Airway epithelial cell (primary cell): Measurements from ENCODE around the gene TYROBP. TPM values are rescaled to one million over a fixed set of nuclear protein-coding genes. Genes with fewer than 3 reads are reported as not detected.

Experiments
- total RNA-seq: library from RNA; depleted of rRNA; stranded (reverse); fragments of >200 nt; gene quantifications from 2 replicates; pipeline ENCODE4 v1.2.3, GENCODE V29; 2015

The TYROBP gene
- not detected in 2 replicates for total RNA-seq

DNA sequence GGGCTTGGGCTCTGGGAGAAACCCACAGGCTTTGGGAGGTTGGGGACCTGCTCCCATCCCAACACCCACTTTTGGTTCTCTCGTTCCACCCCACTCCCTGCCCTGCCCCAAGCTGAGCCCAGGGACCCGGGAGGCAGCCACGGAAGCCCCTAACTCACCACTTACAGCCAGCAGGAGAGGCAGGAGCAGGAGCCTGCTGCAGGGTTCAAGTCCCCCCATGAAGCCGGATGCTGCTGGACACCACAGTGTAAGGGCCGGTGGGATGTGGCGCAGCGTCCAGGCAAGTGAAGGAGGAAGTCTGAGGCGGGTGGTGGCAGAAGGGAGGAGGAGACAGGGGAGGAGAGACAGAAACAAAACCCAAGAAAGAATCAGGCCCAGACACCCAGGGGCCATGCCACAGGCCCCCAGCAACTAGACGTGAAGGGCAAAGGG lies at the start of gene TYROBP:
TSS of gene TYROBP (minus strand) at position 286 of the 432 bp plus-strand sequence. CDS start at position 219, 67 bp downstream.

DNA sequence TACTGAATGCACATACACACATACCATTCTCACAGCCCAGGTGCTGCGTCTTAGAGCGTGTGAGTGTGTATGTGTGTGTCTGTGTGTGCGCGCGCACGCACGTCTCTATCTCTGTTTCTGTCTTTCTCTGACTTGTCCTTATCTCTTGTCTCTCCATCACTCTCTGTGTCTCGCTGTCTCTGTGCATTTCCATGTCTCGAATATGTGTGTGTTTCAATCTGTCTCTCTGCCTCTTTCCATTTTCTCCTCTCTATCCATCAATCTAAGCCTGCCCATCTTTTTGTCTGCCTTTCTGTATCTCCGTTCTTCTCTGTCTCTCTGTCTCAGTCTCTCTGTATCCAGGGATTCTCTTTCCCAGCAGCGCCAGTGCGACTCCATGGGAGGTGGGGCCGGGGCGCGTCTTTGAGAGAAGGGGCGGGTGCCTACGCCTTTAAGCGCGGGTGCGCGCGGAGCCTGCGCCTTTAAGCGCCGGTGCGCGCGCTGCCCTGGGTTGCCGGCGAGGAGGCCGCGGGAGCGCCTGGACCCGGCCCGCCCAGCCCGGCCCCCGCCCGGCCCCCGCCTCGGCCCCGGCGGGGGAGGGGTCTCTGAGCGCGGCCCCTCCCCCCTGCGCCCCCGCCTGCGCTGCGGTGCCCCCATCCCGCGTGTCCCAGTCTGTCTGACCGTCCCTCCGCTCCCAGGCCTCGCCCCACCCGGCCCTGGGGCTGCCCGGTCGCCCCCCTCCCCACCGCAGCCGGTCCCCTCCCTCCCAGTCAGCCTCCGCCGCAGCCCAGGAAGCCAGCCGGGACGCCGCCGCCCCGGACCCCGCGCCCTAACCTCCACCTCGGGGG lies 28.0 kb upstream of the TYROBP start, which contains the start of gene LRFN3:
TSS of gene LRFN3 (plus strand) at position 464 of the 827 bp plus-strand sequence. CDS start 3,052 bp downstream, outside the sequence.

DNA sequence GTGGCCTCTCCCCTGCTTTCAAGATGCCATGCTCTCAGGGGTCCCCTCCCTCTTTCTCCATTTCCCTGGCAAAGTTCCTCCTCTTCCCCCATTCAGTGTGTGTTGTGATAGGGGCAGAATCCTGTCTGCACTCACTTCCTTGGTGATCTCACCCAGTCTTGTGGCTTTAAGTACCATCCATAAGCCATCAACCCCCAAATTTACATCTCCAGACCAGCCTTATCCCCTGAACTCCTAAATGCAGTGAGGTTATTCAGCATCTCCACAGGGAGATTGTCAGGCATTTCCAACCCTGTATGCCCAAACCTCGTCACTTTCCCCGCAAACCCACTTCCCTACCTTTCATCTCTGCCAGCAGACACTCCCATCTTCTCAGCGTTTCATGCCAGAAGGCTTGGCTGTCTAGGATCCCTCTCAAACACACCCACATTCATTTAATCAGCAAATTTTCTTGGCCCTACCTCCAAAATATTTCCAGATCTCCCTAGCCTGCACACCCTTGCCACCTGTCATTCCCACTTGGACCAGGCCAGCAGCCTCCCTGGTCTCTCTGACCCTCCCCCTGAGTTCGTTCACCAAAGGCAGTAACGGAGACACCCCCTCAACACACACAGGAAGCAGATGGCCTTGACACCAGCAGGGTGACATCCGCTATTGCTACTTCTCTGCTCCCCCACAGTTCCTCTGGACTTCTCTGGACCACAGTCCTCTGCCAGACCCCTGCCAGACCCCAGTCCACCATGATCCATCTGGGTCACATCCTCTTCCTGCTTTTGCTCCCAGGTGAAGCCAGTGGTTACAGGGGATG lies 6.0 kb downstream of the TYROBP start, which contains the start of gene HCST:
TSS of gene HCST (plus strand) at position 676 of the 808 bp plus-strand sequence. CDS start at position 741, 65 bp downstream.

DNA sequence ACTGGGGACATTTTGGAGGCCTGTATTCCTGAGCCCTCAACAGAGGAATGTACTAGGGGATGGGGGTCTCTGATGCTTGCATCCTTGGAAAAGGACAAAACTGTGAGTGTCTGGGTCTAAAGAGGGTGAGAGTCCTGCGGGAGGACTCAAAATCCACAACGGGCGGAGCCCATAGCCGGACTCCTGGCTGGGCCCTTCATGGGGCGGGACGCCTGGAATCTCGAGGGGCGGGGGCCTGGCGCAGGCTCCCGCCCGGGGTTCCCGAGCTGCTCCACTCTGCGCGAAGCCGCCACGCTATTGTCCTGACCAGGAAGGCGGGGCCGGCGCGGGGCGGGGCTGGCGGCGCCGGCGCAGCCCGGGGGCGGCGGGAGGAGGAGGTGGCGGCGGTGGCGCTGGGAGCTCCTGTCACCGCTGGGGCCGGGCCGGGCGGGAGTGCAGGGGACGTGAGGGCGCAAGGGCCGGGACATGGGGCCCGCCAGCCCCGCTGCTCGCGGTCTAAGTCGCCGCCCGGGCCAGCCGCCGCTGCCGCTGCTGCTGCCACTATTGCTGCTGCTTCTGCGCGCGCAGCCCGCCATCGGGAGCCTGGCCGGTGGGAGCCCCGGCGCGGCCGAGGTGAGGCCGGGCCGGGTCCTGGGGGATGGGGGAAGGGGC lies 39.8 kb downstream of the TYROBP start, which contains the start of gene APLP1:
TSS of gene APLP1 (plus strand) at position 403 of the 651 bp plus-strand sequence. CDS start at position 466, 63 bp downstream.

DNA sequence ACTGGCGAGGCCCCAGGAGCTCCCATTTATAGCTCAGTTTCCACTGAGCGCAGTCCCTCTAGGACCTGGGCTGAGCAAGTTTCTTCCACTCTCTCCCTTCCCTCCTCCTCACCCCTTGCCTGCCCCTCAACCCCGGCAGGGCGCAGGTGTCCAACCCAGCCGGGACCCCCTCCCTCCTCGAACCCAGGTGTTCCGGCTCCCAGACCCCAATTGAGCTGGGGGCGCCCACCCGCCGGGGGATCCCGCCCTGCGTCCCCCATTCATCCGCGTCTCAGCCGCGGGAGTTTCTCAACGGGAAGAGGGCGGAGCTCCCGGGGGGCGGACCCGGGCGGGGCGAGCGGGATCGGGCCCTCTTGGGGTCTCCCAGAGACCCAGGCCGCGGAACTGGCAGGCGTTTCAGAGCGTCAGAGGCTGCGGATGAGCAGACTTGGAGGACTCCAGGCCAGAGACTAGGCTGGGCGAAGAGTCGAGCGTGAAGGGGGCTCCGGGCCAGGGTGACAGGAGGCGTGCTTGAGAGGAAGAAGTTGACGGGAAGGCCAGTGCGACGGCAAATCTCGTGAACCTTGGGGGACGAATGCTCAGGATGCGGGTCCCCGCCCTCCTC lies 51.4 kb downstream of the TYROBP start, which contains the start of gene KIRREL2:
TSS of gene KIRREL2 (plus strand) at position 366 of the 604 bp plus-strand sequence. CDS start at position 575, 209 bp downstream.

Other genes starting within 250 kb of the TYROBP start
- gene UPK1A, start 241.8 kb downstream of the TYROBP start, total RNA-seq: not detected in 2 replicates
- gene ZBTB32, start 203.7 kb downstream of the TYROBP start, total RNA-seq: not detected in 2 replicates
- gene KMT2B, start 190.3 kb downstream of the TYROBP start, total RNA-seq: 16.7 and 19.3 TPM in 2 replicates
- 6.3 and 6.7 TPM in 2 replicates for gene IGFLR1, start 165.8 kb downstream of the TYROBP start, total RNA-seq
- 7.9 and 9.1 TPM in 2 replicates for gene U2AF1L4, start 162.9 kb downstream of the TYROBP start, total RNA-seq
- 45.9 and 62.3 TPM in 2 replicates for gene PSENEN, start 162.6 kb downstream of the TYROBP start, total RNA-seq
- gene LIN37, start 159.7 kb downstream of the TYROBP start, total RNA-seq: 10.4 and 43.5 TPM in 2 replicates
- 0.35 TPM in 1 of 2 replicates, not detected in the other for gene HSPB6, start 151.3 kb downstream of the TYROBP start, total RNA-seq
- gene PROSER3, start 150.1 kb downstream of the TYROBP start, total RNA-seq: 6.5 and 19.5 TPM in 2 replicates
- gene ARHGAP33, start 132.7 kb downstream of the TYROBP start, total RNA-seq: 5.6 and 7.5 TPM in 2 replicates
- gene PRODH2, start 95.5 kb downstream of the TYROBP start, total RNA-seq: not detected in 2 replicates
- not detected in 2 replicates for gene NPHS1, start 55.8 kb downstream of the TYROBP start, total RNA-seq
- gene KIRREL2, start 51.4 kb downstream of the TYROBP start, total RNA-seq: 0.14 TPM in 1 of 2 replicates, not detected in the other
- 1.9 and 2.8 TPM in 2 replicates for gene APLP1, start 39.7 kb downstream of the TYROBP start, total RNA-seq
- gene NFKBID, start 7.8 kb downstream of the TYROBP start, total RNA-seq: 4.8 and 21.3 TPM in 2 replicates
- not detected in 2 replicates for gene HCST, start 5.8 kb downstream of the TYROBP start, total RNA-seq
- gene LRFN3, start 28.1 kb upstream of the TYROBP start, total RNA-seq: 6.5 and 10.8 TPM in 2 replicates
- gene SDHAF1, start 86.9 kb upstream of the TYROBP start, total RNA-seq: 34.6 and 81.5 TPM in 2 replicates
- 2.9 and 3.9 TPM in 2 replicates for gene SYNE4, start 100.5 kb upstream of the TYROBP start, total RNA-seq
- gene ALKBH6, start 105.9 kb upstream of the TYROBP start, total RNA-seq: 38.7 and 48.2 TPM in 2 replicates
- gene CLIP3, start 124.6 kb upstream of the TYROBP start, total RNA-seq: 0.19 and 0.28 TPM in 2 replicates
- 3.5 and 6.8 TPM in 2 replicates for gene THAP8, start 146.0 kb upstream of the TYROBP start, total RNA-seq
- 4.3 and 5.4 TPM in 2 replicates for gene WDR62, start 146.6 kb upstream of the TYROBP start, total RNA-seq
- not detected in 2 replicates for gene OVOL3, start 202.8 kb upstream of the TYROBP start, total RNA-seq
- gene POLR2I, start 206.6 kb upstream of the TYROBP start, total RNA-seq: 52.7 and 73.0 TPM in 2 replicates
- gene TBCB, start 207.2 kb upstream of the TYROBP start, total RNA-seq: 239 and 256 TPM in 2 replicates
- 206 and 280 TPM in 2 replicates for gene CAPNS1, start 231.8 kb upstream of the TYROBP start, total RNA-seq
- 0.35 TPM in 1 of 2 replicates, not detected in the other for gene COX7A1, start 244.2 kb upstream of the TYROBP start, total RNA-seq